ENCODE results near the gene CCKAR. TPM values are rescaled to one million over a fixed set of nuclear protein-coding genes. Genes with fewer than 3 reads are reported as not detected.

CCKAR gene
- total and polyA plus RNA-seq, 10 of the 15 experiments (the other 5 are each of a cell fraction or from before 2014, with no cell fraction given) = not detected

DNA sequence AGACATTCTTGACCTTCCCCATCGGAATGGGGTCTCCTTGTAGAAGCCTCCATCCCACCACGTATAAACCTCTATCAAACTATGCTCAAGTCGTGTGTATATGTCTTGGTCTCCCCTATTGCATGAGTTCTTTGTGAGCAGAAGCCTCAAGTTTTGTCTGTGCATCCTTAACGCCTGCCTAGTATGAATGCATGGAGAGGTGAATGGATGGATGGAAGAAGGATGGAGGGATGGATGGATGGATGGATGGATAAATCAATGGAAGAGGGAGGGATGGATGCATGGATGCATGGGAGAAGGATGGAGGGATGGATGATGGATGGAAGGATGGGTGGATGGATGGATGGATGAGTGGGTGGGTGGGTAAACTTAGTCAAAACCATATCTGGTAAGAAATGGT, 17.0 kb upstream of the CCKAR start:
- Histone ChIP-seq H3K27me3 (replicated peaks in 1 of 2; ENCODE audit: control insufficient read depth in 2 of 2, insufficient read depth in 2 of 2, low read length in 1 of 2) (no peaks in the 10 kb centered on the region), H3K36me3 (ENCODE audit: control insufficient read depth in 2 of 2, insufficient read depth in 2 of 2, low read length in 1 of 2) (no peaks in the 10 kb centered on the region), H3K4me3 (no peak overlapping the region), H3K27ac (ENCODE audit: control insufficient read depth, insufficient read depth) (no peak overlapping the region), H2AFZ (ENCODE audit: control insufficient read depth, low read depth, low read length) (no peak overlapping the region), H4K20me1 (ENCODE audit: control insufficient read depth, insufficient read depth) (no peaks in the 10 kb centered on the region), H3K9me3 (replicated peaks; ENCODE audit: control insufficient read depth, insufficient read depth, low read length) (no peaks in the 10 kb centered on the region), H3K9ac (ENCODE audit: control insufficient read depth, insufficient read depth, low read length) (no peak overlapping the region), H3K4me1 (ENCODE audit: control insufficient read depth, insufficient read depth, low read length) (no peaks in the 10 kb centered on the region), H3K4me2 (ENCODE audit: control insufficient read depth, insufficient read depth) (no peak overlapping the region), H3K79me2 (ENCODE audit: control insufficient read depth, insufficient read depth, low read length) (no peaks in the 10 kb centered on the region)
- CTCF ChIA-PET = no interaction called here
- POLR2A ChIA-PET = no interaction called here
- RAD21 ChIA-PET (ENCODE audit: unreplicated experiment) = no interaction called here
- 39% methylated on average over 4 of the region's 4 CpGs for WGBS (ENCODE audit: insufficient coverage, insufficient replicate concordance, low lambda C conversion rate, missing lambda C conversion rate)
- no peak for TF ChIP-seq TCF12 (IDR thresholded peaks at IDR 0.05; ENCODE audit: low read depth, low read length)
- no peak for TF ChIP-seq MXI1 (IDR thresholded peaks at IDR 0.05; ENCODE audit: low read depth, low read length)
- TF ChIP-seq, protein P1, sequence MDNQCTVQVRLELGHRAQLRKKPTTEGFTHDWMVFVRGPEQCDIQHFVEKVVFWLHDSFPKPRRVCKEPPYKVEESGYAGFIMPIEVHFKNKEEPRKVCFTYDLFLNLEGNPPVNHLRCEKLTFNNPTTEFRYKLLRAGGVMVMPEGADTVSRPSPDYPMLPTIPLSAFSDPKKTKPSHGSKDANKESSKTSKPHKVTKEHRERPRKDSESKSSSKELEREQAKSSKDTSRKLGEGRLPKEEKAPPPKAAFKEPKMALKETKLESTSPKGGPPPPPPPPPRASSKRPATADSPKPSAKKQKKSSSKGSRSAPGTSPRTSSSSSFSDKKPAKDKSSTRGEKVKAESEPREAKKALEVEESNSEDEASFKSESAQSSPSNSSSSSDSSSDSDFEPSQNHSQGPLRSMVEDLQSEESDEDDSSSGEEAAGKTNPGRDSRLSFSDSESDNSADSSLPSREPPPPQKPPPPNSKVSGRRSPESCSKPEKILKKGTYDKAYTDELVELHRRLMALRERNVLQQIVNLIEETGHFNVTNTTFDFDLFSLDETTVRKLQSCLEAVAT (IDR thresholded peaks at IDR 0.05) = no peak
- no peak for TF ChIP-seq MTA3 (IDR thresholded peaks at IDR 0.05; ENCODE audit: borderline replicate concordance, low read length)
- FAIRE-seq = no peak
- ATAC-seq = no peak
- DNase-seq (ENCODE audit: low read depth, low spot score) = no peak
- in situ Hi-C loops (cut with MboI) (no loop called here), intact Hi-C loops (cut with micrococcal nuclease; ENCODE audit: unreplicated experiment) (no loop called here)
- SMC1A ChIA-PET (ENCODE audit: uncharacterized antibody, unreplicated experiment) = no interaction called here
- no TSS peak for BruUV-seq (replicated peaks)

DNA sequence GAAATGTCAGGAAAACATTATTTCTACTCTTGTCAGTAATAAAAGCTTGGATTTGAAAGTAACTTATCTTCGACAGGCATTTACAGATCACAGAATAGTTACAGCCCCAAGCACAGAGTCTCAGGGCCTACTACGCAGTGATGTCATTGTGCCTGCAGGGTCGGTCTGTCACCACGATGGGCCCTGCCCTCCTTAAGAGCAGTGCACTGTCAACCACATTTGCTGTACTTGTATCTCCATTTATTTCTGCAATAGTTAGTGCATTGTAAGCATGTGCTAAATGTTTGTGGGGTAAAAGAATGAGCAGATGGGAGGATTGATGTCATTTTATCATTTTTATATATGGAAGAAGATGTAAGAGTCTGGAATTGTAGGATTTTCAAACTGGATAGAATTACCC, 13.6 kb upstream of the CCKAR start:
- 36% methylated on average over 4 of the region's 4 CpGs for WGBS (ENCODE audit: insufficient coverage, insufficient replicate concordance, low lambda C conversion rate, missing lambda C conversion rate)
- ChIA-PET POLR2A (no interaction called here), CTCF (no interaction called here), RAD21 (ENCODE audit: unreplicated experiment) (no interaction called here), SMC1A (ENCODE audit: uncharacterized antibody, unreplicated experiment) (no interaction called here)
- ATAC-seq (no peak), FAIRE-seq (no peak), DNase-seq (ENCODE audit: low read depth, low spot score) (no peak)
- Histone ChIP-seq H3K9me3 (replicated peaks; ENCODE audit: control insufficient read depth, insufficient read depth, low read length) (no peaks in the 10 kb centered on the region), H3K4me1 (ENCODE audit: control insufficient read depth, insufficient read depth, low read length) (no peaks in the 10 kb centered on the region), H3K9ac (ENCODE audit: control insufficient read depth, insufficient read depth, low read length) (no peak overlapping the region), H3K4me2 (ENCODE audit: control insufficient read depth, insufficient read depth) (no peak overlapping the region), H3K79me2 (ENCODE audit: control insufficient read depth, insufficient read depth, low read length) (no peaks in the 10 kb centered on the region), H3K27ac (ENCODE audit: control insufficient read depth, insufficient read depth) (no peak overlapping the region), H2AFZ (ENCODE audit: control insufficient read depth, low read depth, low read length) (no peak overlapping the region), H3K36me3 (ENCODE audit: control insufficient read depth in 2 of 2, insufficient read depth in 2 of 2, low read length in 1 of 2) (no peaks in the 10 kb centered on the region), H3K27me3 (replicated peaks in 1 of 2; ENCODE audit: control insufficient read depth in 2 of 2, insufficient read depth in 2 of 2, low read length in 1 of 2) (no peaks in the 10 kb centered on the region), H4K20me1 (ENCODE audit: control insufficient read depth, insufficient read depth) (no peaks in the 10 kb centered on the region), H3K4me3 (no peak overlapping the region)
- BruUV-seq (replicated peaks) = no TSS peak
- intact Hi-C loops (cut with micrococcal nuclease; ENCODE audit: unreplicated experiment) (no loop called here), in situ Hi-C loops (cut with MboI) (no loop called here)
- TF ChIP-seq, protein P2, sequence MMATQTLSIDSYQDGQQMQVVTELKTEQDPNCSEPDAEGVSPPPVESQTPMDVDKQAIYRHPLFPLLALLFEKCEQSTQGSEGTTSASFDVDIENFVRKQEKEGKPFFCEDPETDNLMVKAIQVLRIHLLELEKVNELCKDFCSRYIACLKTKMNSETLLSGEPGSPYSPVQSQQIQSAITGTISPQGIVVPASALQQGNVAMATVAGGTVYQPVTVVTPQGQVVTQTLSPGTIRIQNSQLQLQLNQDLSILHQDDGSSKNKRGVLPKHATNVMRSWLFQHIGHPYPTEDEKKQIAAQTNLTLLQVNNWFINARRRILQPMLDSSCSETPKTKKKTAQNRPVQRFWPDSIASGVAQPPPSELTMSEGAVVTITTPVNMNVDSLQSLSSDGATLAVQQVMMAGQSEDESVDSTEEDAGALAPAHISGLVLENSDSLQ (IDR thresholded peaks at IDR 0.05) = no peak
- TF ChIP-seq ZNF24 (IDR thresholded peaks at IDR 0.05) = no peak
- TF ChIP-seq, protein P3, sequence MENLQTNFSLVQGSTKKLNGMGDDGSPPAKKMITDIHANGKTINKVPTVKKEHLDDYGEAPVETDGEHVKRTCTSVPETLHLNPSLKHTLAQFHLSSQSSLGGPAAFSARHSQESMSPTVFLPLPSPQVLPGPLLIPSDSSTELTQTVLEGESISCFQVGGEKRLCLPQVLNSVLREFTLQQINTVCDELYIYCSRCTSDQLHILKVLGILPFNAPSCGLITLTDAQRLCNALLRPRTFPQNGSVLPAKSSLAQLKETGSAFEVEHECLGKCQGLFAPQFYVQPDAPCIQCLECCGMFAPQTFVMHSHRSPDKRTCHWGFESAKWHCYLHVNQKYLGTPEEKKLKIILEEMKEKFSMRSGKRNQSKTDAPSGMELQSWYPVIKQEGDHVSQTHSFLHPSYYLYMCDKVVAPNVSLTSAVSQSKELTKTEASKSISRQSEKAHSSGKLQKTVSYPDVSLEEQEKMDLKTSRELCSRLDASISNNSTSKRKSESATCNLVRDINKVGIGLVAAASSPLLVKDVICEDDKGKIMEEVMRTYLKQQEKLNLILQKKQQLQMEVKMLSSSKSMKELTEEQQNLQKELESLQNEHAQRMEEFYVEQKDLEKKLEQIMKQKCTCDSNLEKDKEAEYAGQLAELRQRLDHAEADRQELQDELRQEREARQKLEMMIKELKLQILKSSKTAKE (IDR thresholded peaks at IDR 0.05; ENCODE audit: low read depth, poor library complexity, severe bottlenecking) = no peak
- TF ChIP-seq ZNF622 (IDR thresholded peaks at IDR 0.05) = no peak
- no peak for TF ChIP-seq MXI1 (IDR thresholded peaks at IDR 0.05; ENCODE audit: low read depth, low read length)

All from GM12878 (cell line).